EL (cell line): Measurements from ENCODE around the gene AIF1L.
"Not testable (repeated sequence)": the region's sequence is repeated elsewhere in the genome, so short reads cannot be mapped to it uniquely, and the experiment has no call there.

Experiments used
- DNase-seq: peaks from one replicate; pipeline ENCODE4 v3.0.0-alpha.2; 2016

Gene AIF1L

GRCh38 chr9:131099845-131100244, 3.5 kb downstream of the AIF1L start:
- not testable (repeated sequence) for DNase-seq

DNA sequence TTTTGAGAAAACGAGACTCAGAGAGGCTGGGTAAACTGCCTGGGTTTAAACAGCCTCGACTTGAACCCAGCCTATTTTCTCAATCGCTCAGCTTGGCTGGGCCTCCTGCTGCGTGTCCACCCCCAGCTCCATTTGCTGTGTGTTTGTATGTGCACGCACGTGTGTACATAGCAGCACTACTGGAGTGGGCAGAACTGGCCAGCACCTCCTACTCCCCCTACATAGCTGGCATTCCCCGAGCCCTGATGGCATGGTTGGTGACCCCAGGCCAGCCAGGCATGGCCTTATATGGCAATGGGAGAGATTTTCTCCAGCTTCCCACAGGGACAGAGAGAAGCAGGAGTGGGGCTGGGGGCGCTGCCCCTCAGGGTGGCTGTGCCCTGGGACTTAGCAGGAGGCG, 4.1 kb downstream of the AIF1L start:
- DNase-seq, result no peak

DNA sequence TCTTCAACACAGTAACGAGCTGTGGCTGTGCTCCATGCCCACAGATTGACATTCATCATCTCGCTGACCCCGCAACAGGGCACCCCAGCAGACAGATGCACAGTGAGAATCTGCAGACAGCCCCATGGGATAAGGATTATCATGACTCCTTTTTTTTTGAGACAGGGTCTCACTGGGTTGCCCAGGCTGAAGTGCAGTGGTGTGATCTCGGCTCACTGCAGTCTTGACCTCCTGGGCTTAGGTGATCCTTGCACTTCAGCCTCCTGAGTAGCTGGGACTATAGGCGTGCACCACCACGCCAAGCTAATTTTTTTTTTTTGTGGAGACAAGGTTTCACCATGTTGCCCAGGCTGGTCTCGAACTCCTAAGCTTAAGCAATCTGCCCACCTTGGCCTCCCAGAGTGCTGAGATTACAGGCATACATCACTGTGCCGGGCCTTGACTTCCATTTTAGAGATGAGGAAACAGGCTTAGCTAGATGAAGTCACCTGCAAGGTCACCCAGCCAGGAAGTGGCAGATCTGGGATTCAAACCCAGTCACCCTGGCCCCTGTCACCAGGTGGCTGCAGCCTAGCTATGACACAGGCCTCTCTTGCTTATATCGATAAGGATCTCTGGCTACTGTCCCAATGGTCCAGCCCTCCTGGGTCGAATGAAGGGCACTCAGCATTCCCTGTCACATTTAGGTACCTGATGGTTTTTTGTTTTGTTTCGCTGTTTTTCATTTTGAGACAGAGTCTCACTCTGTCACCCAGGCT, 5.1 kb downstream of the AIF1L start:
- no peak for DNase-seq

DNA sequence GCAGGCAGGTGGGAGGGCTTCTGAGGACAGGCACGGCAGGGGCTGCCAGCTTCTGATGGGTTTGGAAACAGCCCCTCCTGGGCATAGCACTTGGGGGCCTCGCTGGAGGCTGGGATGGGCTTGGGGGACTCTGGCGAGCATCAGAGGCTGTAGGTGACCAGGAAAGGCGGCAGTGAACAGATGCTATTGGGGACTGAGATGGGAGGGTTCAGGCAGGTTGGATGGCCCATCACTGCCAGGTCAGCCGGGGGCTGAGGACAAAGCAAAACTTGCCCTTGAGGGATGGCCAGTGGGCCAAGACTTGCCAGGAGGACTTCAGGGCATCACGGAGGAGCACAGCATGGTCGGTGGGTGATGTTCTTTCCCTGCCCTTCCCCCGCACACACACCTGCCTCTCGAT, 6.7 kb downstream of the AIF1L start:
- DNase-seq, result no peak

GRCh38 chr9:131103535-131103934, 7.2 kb downstream of the AIF1L start:
- no peak for DNase-seq

- DNase-seq, result no peak
These were observed 7.8 kb downstream of the AIF1L start for GRCh38 chr9:131104016-131104740.

- DNase-seq, result no peak
These were observed 9.6 kb downstream of the AIF1L start for GRCh38 chr9:131105952-131106351.

DNA sequence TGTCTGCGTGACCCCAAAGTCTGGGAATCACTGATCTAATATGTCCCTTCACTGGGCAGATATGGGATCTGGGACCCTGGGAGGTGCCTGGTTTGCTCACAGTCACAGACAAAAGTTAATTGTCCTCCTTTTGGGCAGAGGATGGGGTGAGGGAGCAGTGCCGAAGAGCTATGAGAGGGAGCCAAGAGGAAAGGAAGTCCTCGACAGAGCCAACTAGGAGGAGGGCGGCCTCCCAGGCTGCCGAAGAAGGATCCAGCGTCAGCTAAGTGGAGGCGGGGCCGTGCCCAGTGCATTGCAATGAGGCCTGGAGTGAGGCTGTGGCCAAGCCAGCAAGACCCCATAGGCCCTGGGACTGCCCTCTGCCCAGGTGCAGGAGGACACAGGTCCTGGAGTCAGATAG, 11.4 kb downstream of the AIF1L start:
- no peak for DNase-seq

DNA sequence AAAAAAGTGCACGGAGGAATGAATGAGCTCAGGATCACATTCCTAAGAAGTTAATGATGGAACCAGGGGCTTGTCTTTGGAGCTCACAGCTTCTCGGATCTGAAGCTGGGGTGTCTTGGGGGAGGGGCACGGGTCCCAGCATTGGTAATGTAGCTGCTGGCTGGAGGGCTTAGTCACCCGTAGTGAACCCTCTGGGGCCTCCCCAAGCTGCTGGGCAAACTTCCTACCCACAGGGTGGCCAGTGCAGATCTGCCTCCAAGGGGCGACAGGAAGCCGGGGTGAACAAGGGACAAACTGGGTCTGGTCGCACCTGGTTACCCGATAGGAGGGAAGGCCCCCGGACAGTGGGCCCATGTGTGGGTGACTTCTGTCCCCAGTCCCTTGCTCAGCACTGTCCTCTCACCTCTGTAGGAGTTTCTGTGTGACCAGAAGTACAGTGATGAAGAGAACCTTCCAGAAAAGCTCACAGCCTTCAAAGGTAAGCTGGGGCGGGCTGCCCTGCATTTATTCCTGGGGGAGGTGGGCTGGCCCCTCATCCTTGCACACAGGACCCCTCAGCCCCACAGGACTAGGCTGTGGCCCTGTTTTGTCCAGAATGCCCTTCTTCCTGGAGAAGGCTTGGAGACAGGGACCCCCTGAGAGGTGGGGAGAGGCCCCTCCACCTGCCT, 15.0 kb downstream of the AIF1L start:
- DNase-seq, result peak; percentile 52

GRCh38 chr9:131111854-131112311, 15.6 kb downstream of the AIF1L start:
- no peak for DNase-seq

DNA sequence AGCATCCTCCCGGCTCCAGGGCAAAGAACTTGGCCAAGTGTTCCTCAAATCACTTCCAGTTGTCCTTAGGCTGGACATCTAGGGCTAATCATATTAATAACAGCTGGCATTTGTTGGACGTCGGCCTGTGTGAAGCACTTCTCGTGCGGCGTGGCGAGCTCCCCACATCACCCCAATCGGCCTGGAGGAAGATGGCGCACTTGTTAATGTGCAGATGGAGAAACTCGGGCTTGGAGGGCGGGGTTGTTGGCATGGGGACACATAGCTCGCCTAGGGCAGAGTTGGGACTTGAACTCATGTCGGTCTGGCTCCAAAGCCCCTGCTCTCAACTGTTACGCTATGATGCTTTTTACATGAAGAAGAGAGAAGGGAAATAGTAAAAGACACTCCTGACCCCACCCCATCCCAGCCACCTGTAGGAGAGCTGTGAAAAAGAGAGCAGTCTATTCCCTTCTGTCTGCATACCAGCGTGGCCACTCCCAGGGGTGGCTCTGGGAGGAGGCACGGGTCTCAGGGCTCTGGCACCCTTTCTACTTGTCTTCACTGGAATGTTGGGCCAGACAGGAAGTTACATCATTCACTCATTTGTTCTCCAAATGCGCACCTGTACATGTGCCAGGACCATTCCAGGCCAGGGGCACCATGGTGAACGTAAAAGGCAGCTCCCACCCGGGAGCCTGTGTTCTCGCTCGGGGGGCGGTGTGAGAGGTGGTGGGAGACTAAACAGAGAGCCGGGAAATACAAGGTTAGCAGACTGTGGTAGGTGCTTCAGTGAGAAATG, 16.2 kb downstream of the AIF1L start:
- DNase-seq, result no peak

DNA sequence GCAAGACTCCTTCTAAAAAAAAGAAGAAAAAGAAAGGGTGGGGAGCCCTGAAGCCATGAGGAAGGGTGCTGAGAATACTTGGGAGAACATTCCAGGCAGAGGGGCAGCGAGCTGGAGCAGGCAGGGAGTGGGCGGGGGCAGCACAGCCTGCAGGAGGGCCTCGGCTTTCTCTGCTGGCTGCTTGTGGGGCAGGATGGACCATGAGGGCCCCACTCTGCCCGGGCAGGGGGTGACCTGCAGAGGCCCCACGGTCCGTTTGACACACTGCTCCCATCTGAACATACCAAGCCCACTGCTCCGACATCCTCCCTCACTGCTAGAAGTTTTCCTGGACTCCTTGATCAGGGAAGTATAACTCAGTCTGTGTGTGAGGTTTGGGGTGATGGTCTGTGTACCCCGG, 17.3 kb downstream of the AIF1L start:
- DNase-seq, result no peak

GRCh38 chr9:131114084-131114535, 17.8 kb downstream of the AIF1L start:
- DNase-seq, result no peak

- DNase-seq, result not testable (repeated sequence)
These were observed 19.0 kb downstream of the AIF1L start for GRCh38 chr9:131115360-131115742.

DNA sequence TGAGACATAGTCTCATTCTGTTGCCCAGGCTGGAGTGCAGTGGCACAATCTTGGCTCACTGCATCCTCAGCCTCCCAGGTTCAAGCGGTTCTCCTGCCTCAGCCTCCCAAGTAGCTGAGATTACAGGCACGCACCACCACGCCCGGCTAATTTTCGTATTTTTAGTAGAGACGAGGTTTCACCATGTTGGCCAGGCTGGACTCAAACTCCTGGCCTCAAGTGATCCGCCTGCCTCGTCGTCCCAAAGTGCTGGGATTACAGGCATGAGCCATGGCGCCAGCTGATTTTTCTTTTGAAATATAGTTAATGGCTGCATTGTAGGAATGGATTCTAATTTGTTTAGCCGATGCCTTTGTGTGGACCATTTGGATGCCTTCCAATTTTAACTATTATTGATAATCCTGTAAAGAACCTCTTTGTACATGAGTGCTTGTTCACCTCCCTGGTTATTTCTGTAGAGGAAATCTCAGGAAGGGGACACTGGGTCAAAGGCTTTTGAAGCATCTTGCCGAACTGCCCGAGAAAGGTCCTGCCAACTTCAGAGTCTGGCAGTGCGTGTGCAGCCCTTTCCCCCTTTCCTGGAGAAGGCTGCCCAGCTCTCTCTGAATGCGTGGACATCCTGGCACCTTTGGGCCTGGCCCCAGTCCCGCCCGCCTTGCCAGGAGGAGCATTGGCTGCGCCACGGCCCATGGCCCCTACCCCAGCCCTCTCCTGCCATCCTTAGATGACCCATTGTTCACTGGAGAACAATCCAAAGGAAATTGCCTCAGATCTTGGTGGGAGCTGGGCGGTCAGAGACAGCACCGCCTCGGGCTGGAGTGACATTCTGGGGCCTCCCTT, 20.2 kb downstream of the AIF1L start:
- DNase-seq, result no peak

DNA sequence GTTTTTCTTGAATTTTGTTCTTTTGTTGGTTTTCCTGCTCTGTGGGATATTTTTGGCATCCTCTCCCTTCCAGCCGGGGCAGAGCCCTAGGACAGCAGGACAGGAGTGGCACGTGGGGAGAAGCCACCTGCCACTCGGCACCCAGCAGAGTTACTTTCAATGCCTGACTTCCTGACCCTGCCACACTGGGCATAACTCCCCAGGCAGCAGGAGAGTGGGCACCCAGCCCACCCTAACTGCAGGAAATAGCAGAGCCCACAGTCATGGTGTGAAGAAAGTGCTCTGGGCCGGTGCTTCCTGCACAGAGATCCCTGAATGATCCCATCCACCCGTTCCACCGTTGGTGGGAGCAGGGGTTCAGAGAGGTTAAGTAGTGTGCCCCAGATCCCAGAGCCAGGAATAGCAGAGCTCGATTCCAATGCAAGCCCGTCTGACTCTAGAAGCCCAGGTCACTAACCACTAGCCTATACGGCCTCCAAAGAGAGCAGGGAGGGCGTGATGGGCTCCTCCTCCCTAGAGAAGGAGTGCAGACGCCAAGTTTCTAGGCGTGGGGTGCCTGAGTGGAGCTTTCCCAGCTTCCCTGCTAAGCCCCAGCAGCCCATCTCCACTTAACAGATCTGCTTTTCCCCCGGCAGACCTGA, 20.9 kb downstream of the AIF1L start:
- no peak for DNase-seq

GRCh38 chr9:131117762-131118145, 21.4 kb downstream of the AIF1L start:
- DNase-seq, result no peak

- no peak for DNase-seq
These were observed 23.3 kb downstream of the AIF1L start for GRCh38 chr9:131119600-131119999.

- no peak for DNase-seq
These were observed 24.4 kb downstream of the AIF1L start for GRCh38 chr9:131120620-131121228.

GRCh38 chr9:131121346-131121745, 25.0 kb downstream of the AIF1L start:
- no peak for DNase-seq

DNA sequence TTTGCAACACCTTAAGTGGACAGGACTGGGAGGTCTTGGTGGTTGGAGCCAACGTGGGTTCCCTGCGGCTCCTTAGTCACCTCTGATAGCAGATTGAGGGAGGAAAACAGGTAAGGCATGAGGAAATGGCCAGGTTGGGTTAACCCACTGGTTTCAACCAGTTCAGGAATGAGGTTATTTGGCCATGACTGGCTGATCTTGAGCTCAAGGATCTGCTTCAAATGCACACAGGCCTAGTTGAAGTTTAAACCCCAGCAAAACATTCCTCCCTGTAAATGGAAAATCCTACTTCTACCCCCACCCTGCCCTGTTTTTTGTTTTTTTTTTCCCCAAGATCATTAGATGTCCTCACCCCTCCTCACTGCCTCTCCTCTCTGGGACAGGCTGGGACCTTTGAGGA, 25.8 kb downstream of the AIF1L start:
- DNase-seq, result no peak
